ENCODE data around the gene SPANXN3.

- TF ChIP-seq CTCF (IDR thresholded peaks at IDR 0.05) (no peak), POLR2A (IDR thresholded peaks at IDR 0.05) (no peak)
These were observed 18.9 kb upstream of the SPANXN3 start for GRCh38 chrX:143536176-143536575.

All from heart left ventricle (tissue), 13 donors.